Measurements from ENCODE around the gene ANK3.
"Not testable (repeated sequence)": the region's sequence is repeated elsewhere in the genome, so short reads cannot be mapped to it uniquely, and the experiment has no call there.

ANK3 gene

GRCh38 chr10:60299961-60300883 lies 89.5 kb downstream of the ANK3 start:
- DNase-seq: no peak

GRCh38 chr10:60299390-60299778 lies 90.3 kb downstream of the ANK3 start:
- no peak for DNase-seq

GRCh38 chr10:60298408-60299389 lies 91.0 kb downstream of the ANK3 start:
- DNase-seq: no peak

GRCh38 chr10:60296073-60296472 lies 93.6 kb downstream of the ANK3 start:
- no peak for DNase-seq

- no peak for DNase-seq
Measured at GRCh38 chr10:60295028-60295937, 94.4 kb downstream of the ANK3 start.

GRCh38 chr10:60293581-60294175 lies 96.0 kb downstream of the ANK3 start:
- no peak for DNase-seq

GRCh38 chr10:60292998-60293397 lies 96.7 kb downstream of the ANK3 start:
- DNase-seq: no peak

GRCh38 chr10:60292536-60292935 lies 97.1 kb downstream of the ANK3 start:
- not testable (repeated sequence) for DNase-seq

- DNase-seq: no peak
Measured at GRCh38 chr10:60291344-60291930, 98.2 kb downstream of the ANK3 start.

GRCh38 chr10:60290558-60290957 lies 99.1 kb downstream of the ANK3 start:
- DNase-seq: no peak

- no peak for DNase-seq
Measured at GRCh38 chr10:60289800-60290199, 99.9 kb downstream of the ANK3 start.

GRCh38 chr10:60288256-60288655 lies 101.4 kb downstream of the ANK3 start:
- no peak for DNase-seq

GRCh38 chr10:60286559-60286958 lies 103.1 kb downstream of the ANK3 start:
- DNase-seq: no peak

GRCh38 chr10:60283397-60283796 lies 106.3 kb downstream of the ANK3 start:
- DNase-seq: no peak

GRCh38 chr10:60282771-60283353 lies 106.8 kb downstream of the ANK3 start:
- no peak for DNase-seq

- no peak for DNase-seq
Measured at GRCh38 chr10:60281792-60282353, 107.8 kb downstream of the ANK3 start.

GRCh38 chr10:60281331-60281730 lies 108.3 kb downstream of the ANK3 start:
- DNase-seq: no peak

- no peak for DNase-seq
Measured at GRCh38 chr10:60280475-60280874, 109.2 kb downstream of the ANK3 start.

- DNase-seq: no peak
Measured at GRCh38 chr10:60277656-60278055, 112.0 kb downstream of the ANK3 start.

GRCh38 chr10:60276232-60276631 lies 113.4 kb downstream of the ANK3 start:
- DNase-seq: no peak

Measured in activated effector memory CD4-positive, alpha-beta T cell treated with Interleukin-2 at 50 U/mL for 16 hours (primary cell).